GM21619 (cell line): ENCODE measurements around the gene LRSAM1.

Experiments used
- ATAC-seq: cut with Tn5 transposase; IDR thresholded peaks from one replicate; pipeline ENCODE4 v1.9.1; 2021; ENCODE audit not compliant: unreplicated experiment

The LRSAM1 gene

DNA sequence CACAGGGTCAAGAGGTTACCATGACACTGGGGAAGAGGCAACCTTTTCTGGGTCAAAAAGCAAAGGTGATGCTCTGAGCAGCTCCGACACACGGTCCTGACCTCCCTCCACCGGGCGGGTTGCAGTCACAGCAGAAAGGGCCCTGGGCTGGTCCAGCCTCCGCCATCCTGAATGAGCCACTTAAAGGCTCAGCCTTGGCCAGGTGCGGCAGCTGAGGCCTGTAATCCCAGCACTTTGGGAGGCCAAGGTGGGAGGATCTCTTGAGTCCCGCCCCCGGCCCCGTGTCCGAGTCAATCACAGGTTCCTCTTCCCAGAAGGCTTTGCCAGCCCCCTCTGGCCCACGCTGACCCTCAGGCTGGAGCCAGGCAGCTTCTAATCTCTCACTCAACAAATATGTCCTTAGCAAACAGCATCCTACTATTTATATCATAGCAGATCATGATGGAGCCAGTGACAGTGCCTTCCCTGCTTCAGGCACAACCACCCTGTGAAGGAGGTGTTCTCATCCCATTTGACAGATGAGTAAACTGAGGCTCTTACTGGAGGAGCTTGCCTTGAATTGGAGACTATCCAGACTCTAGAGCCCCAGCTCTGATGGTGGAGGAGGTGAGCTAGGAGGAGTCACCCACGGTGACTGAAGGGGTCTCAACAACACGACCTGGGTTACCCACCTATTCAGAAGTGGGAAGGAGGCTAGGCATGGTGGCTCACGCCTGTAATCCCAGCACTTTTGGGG, 79.1 kb downstream of the LRSAM1 start:
- ATAC-seq = no peak

DNA sequence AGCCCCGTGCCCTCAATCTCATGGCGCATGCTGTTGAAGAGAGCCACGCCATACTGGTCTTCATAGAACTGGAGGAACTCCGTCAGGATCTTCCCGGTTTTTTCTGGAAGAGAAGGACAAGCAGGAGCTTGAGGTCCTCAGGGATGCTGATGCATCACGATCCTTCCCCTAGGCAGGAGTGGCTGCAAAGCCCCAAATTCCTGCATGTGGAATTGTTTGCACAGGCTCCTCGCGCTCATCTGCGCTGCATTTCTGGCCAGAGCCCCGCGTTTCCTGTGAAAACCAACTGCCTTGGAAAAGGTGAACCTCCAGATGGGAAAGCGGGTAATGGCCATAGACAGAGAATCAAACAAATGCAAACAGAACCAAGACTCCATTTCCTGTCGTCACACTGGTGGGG, 80.4 kb downstream of the LRSAM1 start:
- no peak for ATAC-seq

DNA sequence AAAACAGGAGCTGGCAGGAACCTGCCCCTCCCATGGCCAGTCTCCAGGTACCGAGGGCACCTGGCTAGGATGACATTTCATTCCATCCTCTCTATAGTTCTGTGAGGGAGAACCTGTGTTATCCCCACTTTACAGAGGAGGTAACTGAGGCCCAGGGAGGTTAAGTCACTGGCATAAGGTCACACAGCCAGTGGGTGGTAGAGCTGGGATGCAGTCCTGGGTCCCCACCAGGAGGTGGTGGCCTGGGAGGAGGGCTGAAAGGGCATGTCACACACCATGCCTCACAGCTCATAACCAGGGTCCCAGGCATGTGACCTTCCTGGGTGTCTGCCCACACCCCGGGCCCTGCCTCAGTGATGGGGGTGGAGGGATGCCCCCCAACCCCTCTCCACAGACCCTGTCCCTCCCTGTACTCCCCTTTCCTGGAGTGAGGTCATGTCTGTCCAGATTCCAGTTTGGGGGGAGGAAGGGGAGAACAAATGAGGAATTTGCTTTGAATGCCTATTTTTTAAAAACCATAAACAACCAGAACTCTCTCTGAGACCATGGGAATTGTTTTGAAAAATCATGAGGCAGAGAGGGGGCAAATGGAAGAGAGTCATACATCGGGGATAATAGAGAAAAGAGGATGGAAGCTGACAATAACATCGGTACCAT, 83.1 kb downstream of the LRSAM1 start:
- no peak for ATAC-seq

DNA sequence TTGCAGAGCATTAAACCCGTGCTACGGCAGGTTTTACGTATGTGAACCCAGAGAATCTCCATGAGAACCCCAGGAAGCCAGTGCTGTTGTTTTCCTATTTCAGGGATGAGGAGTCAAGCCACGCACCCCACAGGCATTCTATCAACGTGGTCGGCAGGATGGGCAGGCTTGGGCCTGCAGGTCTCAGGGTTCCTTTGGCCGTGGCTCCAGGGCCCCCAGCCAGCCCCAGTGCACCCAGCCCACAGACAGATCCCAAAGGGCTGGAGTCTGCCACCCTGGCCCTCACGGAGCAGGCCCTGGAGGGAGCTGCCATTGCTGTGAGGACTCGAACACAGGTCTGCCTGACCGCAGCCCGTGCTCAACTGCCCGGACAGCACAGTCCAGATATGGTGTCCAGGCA, 83.6 kb downstream of the LRSAM1 start:
- ATAC-seq = no peak

DNA sequence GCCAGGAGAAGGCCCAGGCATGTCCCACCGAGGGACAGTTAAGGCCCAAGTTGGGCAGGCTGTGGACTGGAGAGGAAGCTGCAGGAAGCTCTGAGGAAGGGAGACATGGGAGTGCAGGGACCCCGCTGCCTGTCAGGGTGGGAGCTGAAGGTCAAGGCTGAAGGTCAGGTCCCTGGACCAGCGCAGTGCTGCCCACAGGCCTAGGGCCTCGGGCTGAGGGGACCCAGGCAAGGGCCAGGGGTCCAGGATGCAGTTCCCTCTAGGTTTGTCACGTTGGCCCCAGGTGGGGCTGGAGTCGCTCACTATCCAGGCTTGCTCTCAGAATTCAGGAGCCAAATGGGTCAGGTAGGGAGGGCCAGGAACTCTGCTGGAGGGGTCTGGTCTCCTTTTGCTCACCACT, 84.1 kb downstream of the LRSAM1 start:
- no peak for ATAC-seq

DNA sequence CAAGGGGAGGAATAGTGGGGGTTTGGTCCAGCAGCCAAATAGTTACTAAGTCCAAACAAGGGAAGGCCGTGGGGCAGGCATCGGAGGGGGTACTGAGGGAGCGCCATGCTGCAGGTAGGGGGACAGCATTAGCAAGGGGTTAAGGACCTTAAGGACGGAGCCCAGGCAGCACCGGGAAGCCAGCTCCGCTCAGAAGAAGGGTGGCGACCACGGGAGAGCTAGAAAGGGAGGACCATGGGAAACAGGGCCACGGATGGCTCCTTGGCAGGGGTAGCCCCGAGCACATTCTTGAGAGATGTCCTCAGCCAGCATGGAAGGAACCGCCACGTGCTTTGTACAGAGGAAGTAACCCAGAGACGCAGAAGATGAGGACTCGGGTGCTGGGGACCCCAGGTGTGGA, 84.5 kb downstream of the LRSAM1 start:
- no peak for ATAC-seq

DNA sequence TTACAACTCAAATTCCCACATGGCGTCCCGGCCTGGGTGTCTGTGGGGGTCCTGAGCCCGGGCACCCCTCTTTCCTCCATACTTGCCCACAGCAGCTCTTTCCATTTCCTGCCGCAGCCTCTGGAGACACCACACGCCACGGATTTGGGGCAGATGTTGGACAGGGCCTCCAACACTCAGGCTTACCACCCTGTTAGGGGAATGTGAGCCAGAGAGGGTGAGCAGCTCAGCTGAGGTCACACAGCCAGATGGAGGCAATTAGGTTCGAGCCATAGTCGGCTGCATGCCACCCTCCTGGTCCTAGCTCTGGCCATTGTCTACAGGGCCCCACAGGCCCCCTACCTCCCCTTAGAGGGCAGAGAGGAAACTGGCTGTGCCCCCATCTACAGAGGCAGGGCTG, 85.2 kb downstream of the LRSAM1 start:
- ATAC-seq = no peak

DNA sequence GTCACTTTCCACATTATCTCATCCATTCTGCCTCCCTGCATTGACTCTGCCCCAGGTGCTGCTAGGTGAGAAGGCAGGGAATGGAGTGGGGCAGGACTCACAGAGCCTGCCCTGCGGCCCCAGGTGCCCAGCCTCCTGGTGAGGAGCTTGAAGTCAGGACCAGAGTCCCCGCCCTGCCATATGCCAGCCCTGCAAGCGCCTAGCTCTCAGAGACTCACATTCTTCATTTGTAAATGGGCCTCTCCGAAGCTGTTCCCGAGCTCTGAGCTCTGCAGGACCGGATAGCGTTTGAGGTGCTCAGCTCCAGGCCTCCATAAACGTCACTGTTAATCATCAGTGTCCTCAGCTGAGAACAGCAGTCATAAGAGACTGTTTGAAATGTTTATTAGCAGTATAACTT, 85.7 kb downstream of the LRSAM1 start:
- ATAC-seq = no peak

DNA sequence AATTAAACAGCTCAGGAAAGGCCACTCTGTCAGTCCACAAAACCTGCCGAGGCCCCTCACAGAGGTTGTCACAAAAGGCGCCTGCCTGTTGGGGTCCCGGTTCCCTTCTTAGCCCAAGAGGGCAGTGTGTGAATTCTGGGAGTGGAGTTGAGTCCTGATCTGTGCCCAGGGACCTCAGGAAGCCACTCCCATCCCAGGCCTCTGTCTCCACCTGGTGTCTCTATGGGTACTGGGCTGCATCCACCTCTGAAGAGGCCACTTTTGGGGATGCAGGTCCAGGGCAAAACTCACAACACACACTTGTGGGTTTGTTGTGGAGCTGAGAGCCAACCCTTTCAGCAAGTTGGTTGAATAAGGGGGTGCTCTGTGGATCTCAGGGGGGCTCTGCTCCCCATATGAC, 86.5 kb downstream of the LRSAM1 start:
- no peak for ATAC-seq

DNA sequence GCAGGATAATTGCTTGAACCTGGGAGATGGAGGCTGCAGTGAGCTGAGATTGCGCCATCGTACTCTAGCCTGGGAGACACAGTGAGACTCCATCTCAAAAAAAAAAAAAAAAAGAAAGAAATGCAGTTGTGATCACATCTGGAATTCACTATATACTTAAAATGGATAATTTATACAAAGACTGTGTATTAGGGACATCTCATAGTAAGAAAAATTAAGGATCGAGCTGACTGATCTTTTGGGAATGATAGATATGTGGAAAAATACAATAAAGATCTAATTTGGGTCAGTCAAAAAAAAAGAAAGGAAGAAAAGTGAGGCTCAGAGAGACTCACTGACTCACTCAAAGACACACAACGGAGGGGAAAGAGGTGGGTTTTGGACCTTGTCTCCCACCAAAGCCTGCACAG, 87.5 kb downstream of the LRSAM1 start:
- no peak for ATAC-seq

DNA sequence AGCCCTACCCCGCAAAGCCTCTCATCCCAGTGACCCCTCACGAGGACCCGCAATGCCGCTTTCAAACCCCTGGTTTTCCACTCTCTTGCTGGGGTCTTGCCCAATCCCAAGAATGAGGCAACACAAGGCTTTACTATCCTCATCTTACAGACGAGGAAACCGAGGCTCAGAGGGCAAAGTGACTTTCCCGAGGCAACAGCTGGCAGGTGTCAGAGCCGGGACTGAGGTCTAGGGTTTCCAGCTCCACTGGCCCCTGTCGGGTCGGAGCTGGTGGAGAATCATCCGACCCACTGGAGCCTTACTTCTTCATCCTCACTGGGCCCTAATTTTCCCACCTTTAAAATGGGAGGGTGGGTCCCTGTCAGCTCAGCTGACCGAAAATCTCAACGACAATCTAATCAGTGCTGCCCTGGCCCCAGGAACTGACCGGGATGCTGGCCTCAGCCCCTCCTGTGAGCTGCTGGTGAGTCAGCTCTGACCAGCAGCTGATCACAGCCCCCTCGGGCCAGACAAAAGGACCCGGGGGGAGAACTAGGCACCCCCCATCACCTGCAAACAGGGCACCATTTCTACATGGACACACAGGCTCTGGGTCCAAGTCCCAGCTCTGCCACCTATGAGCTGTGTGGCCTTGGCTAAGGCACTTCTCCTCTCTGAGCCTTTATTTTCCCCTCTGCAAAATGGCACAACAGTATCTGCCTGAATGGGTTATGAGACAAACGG, 88.1 kb downstream of the LRSAM1 start:
- ATAC-seq = no peak

DNA sequence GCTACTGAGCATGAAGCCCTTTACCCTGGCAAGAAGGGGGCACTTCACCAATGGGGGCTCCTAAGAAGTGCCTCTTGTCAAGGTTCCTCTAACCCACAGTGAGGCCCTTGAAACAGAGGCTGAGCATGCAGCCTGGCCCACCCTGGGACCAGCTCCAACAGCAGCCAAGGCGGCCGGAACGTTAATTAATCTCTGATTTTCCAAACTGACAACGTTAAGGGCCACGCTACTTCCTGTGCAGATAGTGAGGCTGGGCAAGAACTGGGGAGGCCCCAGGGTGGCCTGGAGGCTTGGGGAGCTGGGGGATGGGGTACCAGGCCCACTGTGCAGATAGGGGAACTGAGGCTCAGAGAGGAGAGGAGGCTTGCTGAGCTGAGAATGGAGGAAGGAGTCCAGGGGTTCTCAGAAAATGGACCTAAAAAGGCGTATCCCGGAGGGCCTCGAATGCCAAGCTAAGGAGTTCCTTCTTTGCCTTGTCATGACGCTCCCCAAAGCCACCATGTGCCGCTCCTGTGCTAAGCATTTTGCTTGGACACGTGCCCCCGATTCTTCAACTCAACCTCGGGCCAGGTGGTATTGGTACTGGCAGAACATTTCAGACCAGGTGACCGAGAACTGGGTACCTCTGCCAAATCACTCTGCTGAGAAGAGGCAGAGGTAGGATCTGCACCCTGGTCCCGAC, 88.8 kb downstream of the LRSAM1 start:
- no peak for ATAC-seq

DNA sequence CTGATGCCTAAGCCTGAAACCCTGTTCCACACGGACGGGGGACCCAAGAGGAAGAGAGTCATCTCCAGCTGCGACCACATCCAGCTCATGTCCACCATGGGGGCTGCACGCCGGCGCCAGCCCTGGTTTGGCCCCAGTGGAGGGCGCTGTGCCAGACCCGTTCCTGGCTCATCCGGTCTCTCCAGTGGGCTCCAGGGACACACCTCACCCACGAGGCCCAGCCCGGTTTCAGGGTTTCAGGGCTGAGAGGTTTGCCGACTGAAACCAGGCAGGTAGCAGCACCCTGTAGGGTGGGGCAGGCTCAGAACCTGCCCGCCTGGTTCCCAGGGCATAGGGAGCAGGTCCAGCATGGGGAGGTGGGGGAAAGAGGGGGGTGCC, 89.3 kb downstream of the LRSAM1 start:
- ATAC-seq = no peak

DNA sequence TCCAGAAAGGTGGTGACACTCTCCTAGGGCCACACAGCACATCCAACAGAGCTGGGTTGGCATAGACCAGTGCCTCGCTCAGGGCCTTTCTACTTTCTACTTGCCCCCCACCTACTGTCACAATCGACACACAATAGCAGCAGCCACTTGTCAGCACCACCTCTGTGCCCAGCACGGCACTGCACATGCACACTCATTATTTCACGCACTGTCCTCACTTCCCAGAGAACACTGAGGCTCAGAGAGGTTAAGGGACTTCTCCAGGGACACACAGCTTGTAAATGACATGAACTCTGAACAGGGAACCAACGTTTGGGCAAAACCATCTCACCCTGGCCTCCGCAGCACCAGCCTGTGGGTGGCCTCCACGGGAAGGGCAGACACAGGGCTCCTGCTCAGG, 89.9 kb downstream of the LRSAM1 start:
- ATAC-seq = no peak

DNA sequence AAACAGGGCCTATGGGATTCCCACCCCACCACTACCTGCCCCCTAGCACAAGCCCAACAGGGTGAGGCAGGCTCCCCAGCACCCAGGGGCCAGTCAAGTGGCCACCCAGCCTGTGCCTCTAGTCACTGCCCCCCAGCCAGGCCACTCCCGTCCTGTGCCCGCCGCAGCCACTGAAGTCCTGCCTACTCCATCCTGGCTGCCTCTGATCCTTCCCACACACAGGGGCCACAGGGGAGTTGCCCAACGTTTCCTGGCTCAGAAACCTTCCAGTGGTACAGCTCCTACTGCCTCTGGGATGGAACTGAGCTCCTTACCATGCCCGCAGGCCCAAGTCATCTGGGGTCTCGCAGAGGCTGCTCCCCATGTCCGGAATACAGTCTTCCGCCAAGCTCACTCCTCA, 90.6 kb downstream of the LRSAM1 start:
- no peak for ATAC-seq

DNA sequence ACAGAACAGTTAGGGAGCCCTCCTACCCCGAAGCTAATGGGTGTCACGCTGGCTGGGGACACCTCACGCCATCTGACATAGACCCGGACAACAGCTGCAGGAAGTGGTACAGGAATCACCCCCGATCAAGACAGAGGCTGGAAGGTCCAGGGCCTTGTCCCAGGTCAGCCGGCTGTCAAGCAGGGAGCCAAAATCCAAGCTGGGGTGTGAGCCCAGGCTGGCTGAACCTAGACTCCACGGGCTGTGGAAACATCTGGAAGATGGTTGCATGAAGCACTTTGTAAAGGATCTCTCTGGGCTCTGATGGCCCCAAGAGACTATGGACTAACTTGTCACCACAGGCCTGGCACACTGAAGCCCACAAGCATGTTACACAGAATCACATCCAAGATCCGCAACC, 91.9 kb downstream of the LRSAM1 start:
- ATAC-seq = no peak

DNA sequence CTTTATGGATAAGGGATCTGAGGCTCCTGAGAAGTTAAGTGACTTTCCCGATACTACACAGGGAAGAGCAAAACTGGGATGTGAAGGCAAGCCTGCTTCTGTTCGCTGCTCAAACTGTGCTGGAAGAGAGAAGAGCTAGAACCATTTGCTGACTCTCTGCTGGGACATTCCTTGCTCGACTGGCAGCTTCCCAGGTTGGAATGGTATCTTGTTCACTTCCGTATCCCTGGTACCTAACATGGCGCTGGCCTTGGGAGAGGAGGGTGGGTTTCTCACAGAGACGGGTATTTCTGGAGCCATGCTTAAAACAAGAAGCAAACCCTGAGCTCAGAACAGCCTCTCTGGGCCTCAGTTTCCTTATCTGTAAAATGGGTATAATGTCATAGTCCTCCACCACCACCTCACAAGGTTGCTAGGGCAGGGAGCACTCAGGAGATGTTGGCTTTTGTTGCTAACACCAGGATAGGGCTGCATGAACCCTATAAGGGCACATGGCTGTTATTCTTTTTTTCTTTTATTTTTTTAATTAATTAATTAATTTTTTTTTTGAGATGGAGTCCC, 92.7 kb downstream of the LRSAM1 start:
- ATAC-seq = no peak

DNA sequence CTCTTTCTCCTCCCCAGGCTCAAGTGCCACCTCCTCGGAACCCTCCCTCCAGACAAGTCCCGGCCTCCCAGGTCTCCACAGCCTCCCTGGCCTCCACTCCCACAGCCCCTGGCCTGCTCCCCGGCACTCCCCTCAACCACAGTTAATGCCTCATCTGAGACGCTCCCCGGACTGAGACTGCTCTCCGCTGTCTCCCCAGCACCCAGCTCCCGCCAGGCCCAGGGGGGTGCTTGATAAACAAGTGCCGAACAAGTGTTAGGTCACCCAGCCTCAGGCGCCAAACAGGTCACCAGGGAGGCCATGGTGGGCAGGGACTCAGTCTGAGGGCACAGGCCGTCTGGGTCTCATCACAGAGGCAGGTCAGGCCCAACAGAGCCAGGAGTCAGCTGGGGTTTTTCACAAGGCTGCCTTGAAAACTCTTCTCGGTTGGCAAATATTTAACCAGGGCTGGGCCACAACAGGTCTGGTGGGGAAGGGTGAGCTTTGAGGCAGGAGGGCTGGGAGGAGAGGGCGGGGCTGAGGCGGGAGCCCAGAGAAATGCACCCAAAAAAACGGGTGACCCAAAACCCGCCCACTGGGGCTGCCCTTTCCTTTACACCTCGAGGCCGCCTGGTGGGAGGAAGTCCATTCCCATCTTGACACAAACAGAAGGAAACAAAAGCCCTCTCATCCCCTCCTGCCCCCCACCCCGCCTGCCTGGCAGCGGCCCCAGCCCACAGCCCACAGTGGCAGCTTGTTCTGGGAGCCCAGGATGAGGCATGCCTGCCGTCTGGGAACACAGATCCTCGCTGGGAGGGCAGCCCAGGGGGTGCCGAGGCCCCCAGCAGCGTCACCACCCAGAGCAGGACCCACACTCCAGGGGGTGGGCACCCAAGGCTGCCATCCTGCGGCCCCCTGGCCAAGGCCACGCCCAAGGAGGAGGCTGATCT, 94.2 kb downstream of the LRSAM1 start:
- peak; percentile 60 for ATAC-seq

DNA sequence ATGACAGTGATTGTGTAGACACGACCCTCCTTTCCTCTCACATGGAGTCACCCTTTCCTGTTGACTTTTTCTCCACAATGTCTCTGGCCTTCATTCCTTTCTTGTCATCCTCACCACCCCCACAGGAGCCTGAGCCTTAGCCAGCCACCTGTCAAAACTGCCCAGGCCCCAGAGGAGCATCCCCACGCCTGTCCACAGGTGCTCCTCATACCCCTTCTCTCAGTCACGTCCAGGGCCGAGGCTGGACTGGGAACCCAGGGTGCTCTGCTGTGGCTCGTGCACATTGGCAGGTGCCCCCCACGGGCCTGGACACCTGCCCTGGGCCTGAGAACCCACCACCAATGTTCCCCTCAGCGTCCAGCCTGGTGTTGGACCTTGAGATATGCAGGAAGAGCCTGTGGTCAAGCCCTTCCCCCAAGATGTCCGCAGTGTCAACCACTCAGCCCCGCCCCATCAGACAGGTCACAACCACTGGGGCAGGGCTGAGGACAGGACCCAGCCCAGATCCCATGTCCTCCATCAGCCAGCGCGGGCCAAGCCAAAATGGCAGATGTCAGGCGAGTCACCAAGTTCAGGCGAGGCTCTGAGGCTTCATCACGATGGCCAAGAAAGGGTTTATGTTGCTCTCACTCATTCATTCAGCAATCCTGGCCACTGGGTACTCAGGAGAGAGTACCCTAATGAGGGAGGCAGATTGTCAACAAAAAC, 95.0 kb downstream of the LRSAM1 start:
- no peak for ATAC-seq
